HG02588 (cell line): ENCODE measurements around the gene PSMA6.
"Not testable (repeated sequence)": the region's sequence is repeated elsewhere in the genome, so short reads cannot be mapped to it uniquely, and the experiment has no call there.

Experiments
- ATAC-seq: cut with Tn5 transposase; IDR thresholded peaks from one replicate; pipeline ENCODE4 v1.9.1; 2021; ENCODE audit warnings: mild to moderate bottlenecking, moderate library complexity; ENCODE audit not compliant: unreplicated experiment

Gene PSMA6

GRCh38 chr14:35292051-35292769, at the start of gene PSMA6:
Gene PSMA6 (plus strand): TSS chr14:35292382. CDS start chr14:35292477, 95 bp downstream.
- ATAC-seq, result peak; percentile 87

GRCh38 chr14:35242599-35243311, 49.4 kb upstream of the PSMA6 start:
- ATAC-seq, result no peak

GRCh38 chr14:35243956-35244355, 48.2 kb upstream of the PSMA6 start:
- no peak for ATAC-seq

- no peak for ATAC-seq
These were observed 47.6 kb upstream of the PSMA6 start for GRCh38 chr14:35244542-35244941.

- no peak for ATAC-seq
These were observed 47.1 kb upstream of the PSMA6 start for GRCh38 chr14:35245051-35245450.

- ATAC-seq, result no peak
These were observed 44.3 kb upstream of the PSMA6 start for GRCh38 chr14:35247777-35248475.

GRCh38 chr14:35248476-35248788, 43.8 kb upstream of the PSMA6 start:
- no peak for ATAC-seq

- no peak for ATAC-seq
These were observed 41.9 kb upstream of the PSMA6 start for GRCh38 chr14:35250319-35250718.

GRCh38 chr14:35252451-35252868, 39.7 kb upstream of the PSMA6 start:
- ATAC-seq, result no peak

- ATAC-seq, result not testable (repeated sequence)
These were observed 39.1 kb upstream of the PSMA6 start for GRCh38 chr14:35253056-35253455.

- not testable (repeated sequence) for ATAC-seq
These were observed 38.1 kb upstream of the PSMA6 start for GRCh38 chr14:35254034-35254622.

- ATAC-seq, result no peak
These were observed 37.4 kb upstream of the PSMA6 start for GRCh38 chr14:35254736-35255135.

- no peak for ATAC-seq
These were observed 36.5 kb upstream of the PSMA6 start for GRCh38 chr14:35255711-35256110.

- ATAC-seq, result no peak
These were observed 34.4 kb upstream of the PSMA6 start for GRCh38 chr14:35257809-35258208.

- no peak for ATAC-seq
These were observed 33.8 kb upstream of the PSMA6 start for GRCh38 chr14:35258420-35258819.

- no peak for ATAC-seq
These were observed 30.4 kb upstream of the PSMA6 start for GRCh38 chr14:35261774-35262173.

- no peak for ATAC-seq
These were observed 29.7 kb upstream of the PSMA6 start for GRCh38 chr14:35262436-35262835.

- no peak for ATAC-seq
These were observed 23.2 kb upstream of the PSMA6 start for GRCh38 chr14:35268946-35269345.

- ATAC-seq, result no peak
These were observed 17.4 kb upstream of the PSMA6 start for GRCh38 chr14:35274805-35275204.

GRCh38 chr14:35277179-35277578, 15.0 kb upstream of the PSMA6 start:
- no peak for ATAC-seq

GRCh38 chr14:35279369-35279768, 12.8 kb upstream of the PSMA6 start:
- ATAC-seq, result no peak

GRCh38 chr14:35281341-35281740, 10.8 kb upstream of the PSMA6 start:
- ATAC-seq, result no peak
